Endodermal cell (in vitro differentiated cells): ENCODE results near the gene REEP1. TPM values are rescaled to one million over a fixed set of nuclear protein-coding genes. Genes with fewer than 3 reads are reported as not detected.

ENCODE experiments used
- DNase-seq: peaks from one replicate; pipeline ENCODE4 v3.0.0-alpha.2; 2017
- H3K27ac ChIP-seq: 2 replicates; pipeline ENCODE4 v1.5.1; 2013; ENCODE audit warnings: mild to moderate bottlenecking, low read depth, low read length, moderate library complexity
- H3K27me3 ChIP-seq: 2 replicates; pipeline ENCODE4 v1.6.1; 2013; ENCODE audit warnings: mild to moderate bottlenecking, low read length, moderate library complexity; ENCODE audit not compliant: insufficient read depth, control insufficient read depth, poor library complexity, severe bottlenecking
- H3K36me3 ChIP-seq: 2 replicates; pipeline ENCODE4 v1.7.0; 2013; ENCODE audit warnings: mild to moderate bottlenecking, low read length, moderate library complexity; ENCODE audit not compliant: control insufficient read depth, insufficient read depth
- H3K4me1 ChIP-seq: one replicate; pipeline ENCODE4 v1.7.0; 2013; ENCODE audit warnings: low read length; ENCODE audit not compliant: control insufficient read depth, insufficient read depth
- H3K4me3 ChIP-seq: 2 replicates; pipeline ENCODE4 v1.5.1; 2013; ENCODE audit warnings: mild to moderate bottlenecking, low read length, moderate library complexity
- H3K9ac ChIP-seq: 2 replicates; pipeline ENCODE4 v1.6.1; 2013; ENCODE audit warnings: mild to moderate bottlenecking, low read length, moderate library complexity; ENCODE audit not compliant: poor library complexity, severe bottlenecking; ENCODE audit errors: extremely low read depth
- H3K9me3 ChIP-seq: 2 replicates; pipeline ENCODE4 v1.6.1; 2013; ENCODE audit warnings: mild to moderate bottlenecking, low read length, moderate library complexity; ENCODE audit not compliant: control insufficient read depth
- H3K27ac Mint-ChIP-seq: 2 replicates; pipeline ENCODE4 v1.8.0; 2020; ENCODE audit warnings: mixed read lengths
- H3K27me3 Mint-ChIP-seq: 2 replicates; pipeline ENCODE4 v1.8.0; 2021; ENCODE audit warnings: mild to moderate bottlenecking, mixed read lengths; ENCODE audit not compliant: insufficient read depth
- H3K36me3 Mint-ChIP-seq: 2 replicates; pipeline ENCODE4 v1.8.0; 2020; ENCODE audit warnings: low read depth, mixed read lengths
- H3K4me1 Mint-ChIP-seq: 2 replicates; pipeline ENCODE4 v1.8.0; 2020; ENCODE audit warnings: mixed read lengths
- H3K4me3 Mint-ChIP-seq: 2 replicates; pipeline ENCODE4 v1.8.0; 2020; ENCODE audit warnings: mild to moderate bottlenecking, moderate library complexity, mixed read lengths
- H3K9me3 Mint-ChIP-seq: 2 replicates; pipeline ENCODE4 v1.8.0; 2020; ENCODE audit warnings: mild to moderate bottlenecking, mixed read lengths
- CTCF ChIP-seq: fragments of 200-600 bp; sonication (generic); conservative IDR thresholded peaks from 2 replicates; pipeline ENCODE4 v1.5.0; 2021; ENCODE audit warnings: antibody characterized with exemption, mild to moderate bottlenecking
- WGBS, 2 experiments: methylation state at CpG; one replicate each; pipeline versions ENCODE4 v1.1.5 to v1.1.7; 2013; ENCODE audit warnings: missing lambda C conversion rate in 2 of 2, mixed read lengths in 1 of 2; ENCODE audit not compliant: insufficient coverage in 1 of 2, insufficient read length in 1 of 2; 5-methylcytosine and 5-hydroxymethylcytosine counted together
- total RNA-seq, 2 donors: library from RNA; stranded (reverse); fragmentation: NEBNext Ultra II Directional in 1 of 2; extraction: Animal tissue kit (Norgen Biotek cat#: 25700) in 1 of 2; gene quantifications; 2 replicates in 1 of 2; 3 replicates in 1 of 2; pipeline ENCODE4 v1.2.1, GENCODE V29; 2021

The REEP1 gene
- total RNA-seq, 2 donors from 2014 or later, result 2.9 to 3.8 TPM

GRCh38 chr2:86226636-86227520 lies 110.5 kb downstream of the REEP1 start:
- 85 to 95% methylated on average over 2 to 9 of the region's 9 CpGs for WGBS, 2 experiments
- H3K27ac Mint-ChIP-seq, result no peak overlapping the region

GRCh38 chr2:86226070-86226469 lies 111.4 kb downstream of the REEP1 start:
- no peak for DNase-seq
- 89 to 94% methylated on average over 3 to 4 of the region's 4 CpGs for WGBS, 2 experiments
- no peaks in the 10 kb centered on the region for H3K27me3 ChIP-seq

More at GRCh38 chr2:86226636-86227520, 110.5 kb downstream of the REEP1 start:
- Histone ChIP-seq H3K27ac (no peak overlapping the region), H3K27me3 (no peaks in the 10 kb centered on the region), H3K4me3 (no peak overlapping the region), H3K9ac (no peak overlapping the region), H3K4me1 (no peaks in the 10 kb centered on the region), H3K9me3 (no peaks in the 10 kb centered on the region), H3K36me3 (no peaks in the 10 kb centered on the region)
- DNase-seq, result no peak
- no peaks in the 10 kb centered on the region for H3K9me3 Mint-ChIP-seq
- H3K27me3 Mint-ChIP-seq, result peaks cover 4% of the 10 kb centered on the region
- peaks cover 5% of the 10 kb centered on the region for H3K4me1 Mint-ChIP-seq
- no peak for TF ChIP-seq CTCF
- no peak overlapping the region for H3K4me3 Mint-ChIP-seq
- no peaks in the 10 kb centered on the region for H3K36me3 Mint-ChIP-seq

GRCh38 chr2:86225581-86225980 lies 111.8 kb downstream of the REEP1 start:
- no peak overlapping the region for H3K27ac ChIP-seq
- no peaks in the 10 kb centered on the region for H3K9me3 Mint-ChIP-seq
- H3K27ac Mint-ChIP-seq, result no peak overlapping the region
- WGBS, 2 experiments, result 89 to 93% methylated on average over 5 to 6 of the region's 6 CpGs
- no peaks in the 10 kb centered on the region for H3K27me3 ChIP-seq
- no peak for DNase-seq
- peak; percentile 33 for TF ChIP-seq CTCF
- H3K27me3 Mint-ChIP-seq, result peaks cover 6% of the 10 kb centered on the region
- no peak overlapping the region for H3K4me3 ChIP-seq
- H3K4me1 ChIP-seq, result no peaks in the 10 kb centered on the region
- H3K36me3 ChIP-seq, result no peaks in the 10 kb centered on the region
- no peaks in the 10 kb centered on the region for H3K36me3 Mint-ChIP-seq
- H3K4me3 Mint-ChIP-seq, result no peak overlapping the region
- H3K4me1 Mint-ChIP-seq, result peaks cover 10% of the 10 kb centered on the region
- H3K9ac ChIP-seq, result no peak overlapping the region
- no peaks in the 10 kb centered on the region for H3K9me3 ChIP-seq

More at GRCh38 chr2:86226070-86226469, 111.4 kb downstream of the REEP1 start:
- no peaks in the 10 kb centered on the region for H3K4me1 ChIP-seq
- peaks cover 6% of the 10 kb centered on the region for H3K27me3 Mint-ChIP-seq
- no peak overlapping the region for H3K27ac ChIP-seq
- no peaks in the 10 kb centered on the region for H3K9me3 Mint-ChIP-seq
- H3K9ac ChIP-seq, result no peak overlapping the region
- H3K4me1 Mint-ChIP-seq, result peaks cover 8% of the 10 kb centered on the region
- H3K36me3 Mint-ChIP-seq, result no peaks in the 10 kb centered on the region
- H3K27ac Mint-ChIP-seq, result no peak overlapping the region
- no peaks in the 10 kb centered on the region for H3K9me3 ChIP-seq
- no peaks in the 10 kb centered on the region for H3K36me3 ChIP-seq
- H3K4me3 Mint-ChIP-seq, result no peak overlapping the region
- no peak overlapping the region for H3K4me3 ChIP-seq
- TF ChIP-seq CTCF, result no peak
